HG03135 (cell line): Measurements from ENCODE around the gene MAGI2.

Source experiments
- ATAC-seq: cut with Tn5 transposase; IDR thresholded peaks from one replicate; pipeline ENCODE4 v1.9.1; 2021; ENCODE audit warnings: mild to moderate bottlenecking, moderate library complexity; ENCODE audit not compliant: unreplicated experiment

MAGI2 gene

DNA sequence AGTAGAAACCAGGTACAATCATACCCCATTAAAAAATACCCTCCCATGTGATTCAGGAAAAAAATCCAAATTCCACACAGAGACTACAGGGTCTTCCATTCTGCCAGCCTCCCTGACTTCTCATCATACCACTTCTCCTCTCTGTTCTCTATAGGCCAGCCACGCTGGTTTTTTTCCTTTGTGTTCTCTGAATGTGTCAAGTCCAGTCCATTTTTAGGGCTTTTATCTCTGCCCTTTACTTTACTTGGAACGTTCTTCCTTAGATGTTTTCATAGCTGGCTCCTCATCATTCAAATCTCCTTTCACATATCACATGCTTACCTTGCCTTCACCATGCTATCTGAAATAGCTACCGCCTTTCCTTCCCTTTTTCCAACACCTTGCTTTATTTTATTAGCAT, 1057.3 kb downstream of the MAGI2 start:
- ATAC-seq, result no peak

DNA sequence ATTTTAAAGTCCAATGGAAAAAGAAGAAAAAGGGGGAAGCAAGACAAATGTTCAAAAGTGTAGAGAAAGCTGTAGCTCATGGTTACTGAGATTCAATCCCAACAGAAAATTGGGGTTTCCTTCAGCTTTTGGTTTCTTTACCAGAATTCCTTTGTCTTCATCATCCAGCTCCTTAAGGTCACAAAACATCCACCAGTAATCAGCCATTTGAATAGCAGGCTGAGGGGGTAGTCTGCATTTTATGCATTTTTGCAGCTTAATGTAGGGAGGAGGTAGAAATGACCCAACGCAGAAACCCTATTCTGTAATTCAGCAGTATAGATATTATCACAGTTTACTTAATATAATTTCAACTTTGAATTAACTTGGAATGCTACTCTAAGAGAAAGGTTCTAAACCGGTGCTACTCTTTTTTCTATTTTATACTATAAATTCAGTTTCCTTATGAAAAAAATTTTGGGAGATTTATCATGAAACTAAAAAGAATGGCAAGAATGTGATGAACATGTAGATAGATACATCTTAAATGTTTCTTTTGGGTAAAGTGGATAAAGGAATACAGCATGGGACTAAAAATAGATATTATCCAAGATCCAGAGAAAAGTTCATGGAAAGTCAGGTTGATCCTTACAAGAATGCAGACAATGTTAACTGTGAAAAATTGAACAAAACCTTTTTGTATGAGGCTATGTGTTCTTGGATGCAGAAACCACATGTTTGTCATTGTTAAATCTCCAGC, 1058.0 kb downstream of the MAGI2 start:
- no peak for ATAC-seq

GRCh38 chr7:78389022-78389421, 1064.4 kb downstream of the MAGI2 start:
- no peak for ATAC-seq

- ATAC-seq, result no peak
These were observed 1066.9 kb downstream of the MAGI2 start for GRCh38 chr7:78386520-78386919.

DNA sequence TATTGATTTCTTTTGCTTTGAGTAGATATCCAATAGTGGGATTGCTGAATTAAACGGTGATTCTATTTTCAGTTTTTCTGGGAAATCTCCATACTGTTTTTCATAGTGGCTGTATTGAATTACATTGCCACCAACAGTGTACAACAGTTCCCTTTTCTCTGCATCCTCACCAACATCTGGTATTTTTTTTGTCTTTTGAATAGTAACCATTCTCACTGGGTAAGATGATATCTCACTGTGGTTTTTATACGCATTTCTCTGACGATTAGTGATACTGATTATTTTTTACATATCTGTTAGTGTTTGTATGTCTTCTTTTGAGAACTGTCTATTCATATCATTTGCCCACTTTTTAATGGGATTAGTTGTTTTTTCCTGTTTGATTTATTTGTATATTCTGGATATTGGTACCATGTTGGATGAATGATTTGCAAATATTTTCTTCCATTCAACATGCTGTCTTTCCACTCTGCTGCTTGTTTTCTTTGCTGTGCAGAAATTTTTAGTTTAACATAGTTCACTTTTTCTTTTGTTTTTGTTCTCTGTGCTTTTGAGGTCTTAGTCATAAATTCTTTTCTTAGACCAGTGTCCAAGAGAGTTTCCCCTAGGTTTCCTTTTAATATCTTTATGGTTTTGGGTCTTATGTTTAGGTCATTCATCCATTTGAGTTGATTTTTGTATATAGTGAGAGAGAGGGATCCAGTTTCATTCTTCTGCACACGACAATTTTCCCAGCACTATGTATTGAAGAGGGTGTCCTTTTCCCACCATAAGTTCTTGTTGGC, 1070.2 kb downstream of the MAGI2 start:
- no peak for ATAC-seq

DNA sequence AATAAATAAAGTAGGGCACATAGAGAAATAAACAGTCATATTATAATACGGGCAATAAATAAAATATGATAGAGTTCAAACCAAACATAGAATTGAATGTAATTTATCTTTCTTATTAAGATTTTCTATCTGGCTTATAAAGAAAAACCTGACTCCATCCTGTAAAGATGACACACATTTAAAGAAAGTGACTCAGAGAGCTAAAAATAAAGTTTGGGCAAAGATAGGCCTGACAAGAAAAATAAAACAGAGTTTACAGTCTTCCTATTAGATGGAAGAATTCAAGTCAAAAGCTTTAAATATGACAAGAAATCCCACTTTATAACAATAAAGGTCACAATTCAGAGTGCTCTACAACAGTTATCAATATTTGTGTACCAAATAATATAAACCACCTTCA, 1074.3 kb downstream of the MAGI2 start:
- no peak for ATAC-seq

- no peak for ATAC-seq
These were observed 1075.9 kb downstream of the MAGI2 start for GRCh38 chr7:78377532-78377931.

GRCh38 chr7:78370936-78371335, 1082.5 kb downstream of the MAGI2 start:
- no peak for ATAC-seq

GRCh38 chr7:78368771-78369170, 1084.7 kb downstream of the MAGI2 start:
- no peak for ATAC-seq

- ATAC-seq, result no peak
These were observed 1086.1 kb downstream of the MAGI2 start for GRCh38 chr7:78367280-78367773.

- ATAC-seq, result no peak
These were observed 1089.6 kb downstream of the MAGI2 start for GRCh38 chr7:78363866-78364265.

DNA sequence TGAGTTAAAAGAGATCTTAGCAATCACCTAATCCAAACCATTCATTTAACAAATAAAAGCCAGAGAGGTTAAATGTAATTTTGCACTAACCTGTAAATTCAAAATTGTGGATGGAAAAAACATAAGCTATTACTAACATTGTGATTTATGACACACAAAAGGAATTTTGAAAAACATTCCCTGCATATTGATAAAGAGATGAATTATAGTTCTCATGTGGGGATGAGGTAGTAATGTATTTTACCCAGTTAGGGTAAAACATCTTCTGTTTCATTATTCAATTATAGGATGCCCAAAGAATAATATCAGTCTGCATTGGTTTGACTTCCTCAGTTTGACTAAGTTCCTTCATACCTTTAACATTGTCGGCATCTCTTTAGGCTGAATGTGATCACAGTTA, 1093.6 kb downstream of the MAGI2 start:
- no peak for ATAC-seq

GRCh38 chr7:78357709-78358108, 1095.8 kb downstream of the MAGI2 start:
- ATAC-seq, result no peak

- no peak for ATAC-seq
These were observed 1097.6 kb downstream of the MAGI2 start for GRCh38 chr7:78355834-78356233.

- ATAC-seq, result no peak
These were observed 1102.5 kb downstream of the MAGI2 start for GRCh38 chr7:78350926-78351325.

DNA sequence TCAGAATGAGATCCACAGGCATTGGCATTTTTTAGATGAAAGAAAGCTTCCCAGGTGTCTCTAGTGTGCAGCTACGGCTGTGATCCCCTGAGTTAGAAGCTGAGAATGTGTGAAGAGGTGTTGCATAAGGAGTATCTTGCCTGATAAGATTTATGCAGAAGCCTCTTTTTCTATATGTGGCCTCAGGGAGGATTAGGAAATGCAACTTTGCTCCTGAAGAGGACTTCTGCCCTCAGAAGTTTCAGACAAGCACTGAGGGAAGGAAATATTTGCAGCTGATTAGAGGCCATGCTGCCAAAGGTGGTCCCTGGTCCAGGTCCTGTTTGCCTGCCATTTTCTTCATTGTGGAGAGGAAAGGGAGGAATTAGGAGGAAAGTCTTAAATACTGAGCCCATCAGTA, 1103.1 kb downstream of the MAGI2 start:
- ATAC-seq, result no peak

- ATAC-seq, result no peak
These were observed 1106.6 kb downstream of the MAGI2 start for GRCh38 chr7:78346827-78347226.

DNA sequence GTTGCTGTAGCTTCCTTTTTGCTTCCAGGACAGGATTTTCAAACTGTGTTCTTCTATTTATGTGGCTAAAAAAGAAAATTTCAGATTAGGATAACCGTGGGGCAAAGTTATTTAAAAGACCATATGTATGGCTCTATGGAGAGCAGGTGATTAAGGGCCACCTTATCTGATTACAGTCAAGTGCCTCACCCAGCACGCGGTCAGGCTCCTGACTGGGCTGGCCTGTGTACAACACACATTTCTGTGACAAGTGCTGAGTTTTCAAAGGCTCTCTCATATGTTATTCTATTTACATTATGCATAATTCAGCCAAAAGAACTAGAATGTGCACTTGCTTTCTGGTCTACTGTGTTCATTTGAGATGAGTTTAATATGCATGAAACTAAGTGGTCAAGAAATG, 1107.5 kb downstream of the MAGI2 start:
- no peak for ATAC-seq

DNA sequence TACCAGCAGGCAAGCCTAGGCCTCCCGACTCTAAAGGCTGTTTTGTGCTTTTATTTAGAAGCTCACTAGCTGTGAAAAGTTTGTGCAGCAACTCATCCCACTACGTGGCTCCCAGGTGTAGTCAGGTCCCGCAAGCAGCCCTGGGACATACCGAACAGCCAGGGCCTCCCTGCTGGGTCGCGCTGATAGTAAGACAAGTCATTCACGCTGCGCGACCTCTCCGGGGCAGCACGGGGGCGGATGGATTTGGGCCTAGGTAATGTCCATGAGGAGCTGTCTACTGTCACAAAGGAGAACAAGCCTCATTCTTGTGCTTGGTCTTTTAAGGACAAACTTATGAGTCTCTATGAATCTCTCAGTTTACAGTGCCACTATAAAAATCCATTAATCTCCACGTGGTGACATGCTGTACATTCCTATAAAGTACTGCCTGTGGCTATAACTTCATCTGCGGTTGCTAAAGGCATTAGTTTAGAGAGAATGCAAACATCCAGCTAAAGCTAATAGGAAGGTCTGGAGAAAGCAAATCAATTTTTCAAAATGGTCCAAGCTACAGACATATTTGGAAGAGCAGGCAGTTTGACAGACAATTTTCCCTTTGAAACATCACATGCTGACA, 1108.1 kb downstream of the MAGI2 start:
- ATAC-seq, result no peak

GRCh38 chr7:78334426-78334825, 1119.0 kb downstream of the MAGI2 start:
- no peak for ATAC-seq

DNA sequence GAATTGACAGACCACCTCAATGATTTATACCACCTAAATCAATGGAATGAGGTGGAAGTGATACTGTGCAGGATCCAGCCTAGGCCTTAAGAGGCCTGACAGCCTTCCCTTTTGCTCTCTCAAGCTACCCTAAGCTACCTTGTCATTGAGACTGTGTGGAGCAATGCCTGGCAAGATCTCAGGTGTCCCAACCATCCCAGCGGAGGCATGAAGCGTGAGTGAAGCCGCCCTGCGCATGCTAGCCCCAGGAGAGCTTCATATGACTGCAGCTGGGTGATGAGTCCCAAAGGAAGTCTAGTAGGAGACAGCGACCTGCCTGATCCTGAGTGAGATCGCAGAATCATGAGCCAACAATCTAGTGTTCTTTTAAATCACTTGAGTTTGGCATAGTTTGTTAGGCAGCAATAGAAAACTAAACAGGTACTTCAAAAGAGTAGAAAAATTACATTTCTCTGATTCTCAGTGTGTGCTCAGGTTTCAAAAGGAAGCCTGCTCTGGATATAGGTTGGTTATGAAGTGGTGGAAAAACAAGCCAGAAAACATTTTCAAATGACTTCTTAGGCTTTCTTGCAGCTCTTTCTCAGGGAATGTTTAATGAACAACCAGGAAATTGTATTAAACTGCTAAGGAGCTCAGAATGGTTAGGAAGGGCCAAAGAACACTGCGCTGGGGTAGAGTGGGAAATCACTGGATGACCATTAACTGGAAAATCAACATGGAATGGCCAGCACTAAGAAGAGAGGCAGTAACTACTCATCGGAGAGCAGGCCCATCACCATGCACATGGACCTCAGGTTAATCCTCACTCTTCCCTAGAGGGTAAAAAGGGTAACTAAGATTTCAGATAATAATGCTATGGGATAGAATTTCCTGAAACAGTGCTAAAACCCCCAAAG, 1119.7 kb downstream of the MAGI2 start:
- ATAC-seq, result no peak
